ENCODE data around the gene SRRM2. TPM values are rescaled to one million over a fixed set of nuclear protein-coding genes. Genes with fewer than 3 reads are reported as not detected.
A peak's percentile ranks its signal among the peaks of the same experiment; 100 is the strongest.

The SRRM2 gene
- total RNA-seq, 1 donor from 2014 or later, result 699 TPM

DNA sequence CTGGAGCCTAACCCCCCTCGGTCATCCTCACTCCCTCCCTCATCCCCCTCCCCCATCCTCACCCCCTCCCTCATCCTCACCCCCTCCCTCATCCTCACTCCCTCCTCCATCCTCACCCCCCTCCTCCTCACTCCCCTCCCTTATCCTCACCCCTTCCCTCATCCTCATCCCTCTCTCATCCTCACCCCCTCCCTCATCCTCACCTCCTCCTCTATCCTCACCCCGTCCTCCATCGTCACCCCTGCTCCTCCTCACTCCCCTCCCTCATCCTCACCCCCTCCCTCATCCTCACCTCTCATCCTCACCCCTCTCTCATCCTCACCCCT is 34.4 kb downstream of the SRRM2 start:
- no peaks in the 10 kb centered on the region for H3K27me3 Mint-ChIP-seq (ENCODE audit: unreplicated experiment)
- TF ChIP-seq, protein P1, sequence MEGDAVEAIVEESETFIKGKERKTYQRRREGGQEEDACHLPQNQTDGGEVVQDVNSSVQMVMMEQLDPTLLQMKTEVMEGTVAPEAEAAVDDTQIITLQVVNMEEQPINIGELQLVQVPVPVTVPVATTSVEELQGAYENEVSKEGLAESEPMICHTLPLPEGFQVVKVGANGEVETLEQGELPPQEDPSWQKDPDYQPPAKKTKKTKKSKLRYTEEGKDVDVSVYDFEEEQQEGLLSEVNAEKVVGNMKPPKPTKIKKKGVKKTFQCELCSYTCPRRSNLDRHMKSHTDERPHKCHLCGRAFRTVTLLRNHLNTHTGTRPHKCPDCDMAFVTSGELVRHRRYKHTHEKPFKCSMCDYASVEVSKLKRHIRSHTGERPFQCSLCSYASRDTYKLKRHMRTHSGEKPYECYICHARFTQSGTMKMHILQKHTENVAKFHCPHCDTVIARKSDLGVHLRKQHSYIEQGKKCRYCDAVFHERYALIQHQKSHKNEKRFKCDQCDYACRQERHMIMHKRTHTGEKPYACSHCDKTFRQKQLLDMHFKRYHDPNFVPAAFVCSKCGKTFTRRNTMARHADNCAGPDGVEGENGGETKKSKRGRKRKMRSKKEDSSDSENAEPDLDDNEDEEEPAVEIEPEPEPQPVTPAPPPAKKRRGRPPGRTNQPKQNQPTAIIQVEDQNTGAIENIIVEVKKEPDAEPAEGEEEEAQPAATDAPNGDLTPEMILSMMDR (IDR thresholded peaks at IDR 0.05; ENCODE audit: partially characterized antibody, unreplicated experiment), result no peak
- no peak for DNase-seq
- peaks cover 5% of the 10 kb centered on the region for H3K4me1 Mint-ChIP-seq (ENCODE audit: low read depth, unreplicated experiment)
- H3K9me3 Mint-ChIP-seq (ENCODE audit: unreplicated experiment), result peaks cover 3% of the 10 kb centered on the region
- H3K27ac Mint-ChIP-seq (ENCODE audit: unreplicated experiment), result no peak overlapping the region
- H3K4me3 Mint-ChIP-seq (ENCODE audit: unreplicated experiment), result no peak overlapping the region
- no peaks in the 10 kb centered on the region for H3K36me3 Mint-ChIP-seq (ENCODE audit: unreplicated experiment)

DNA sequence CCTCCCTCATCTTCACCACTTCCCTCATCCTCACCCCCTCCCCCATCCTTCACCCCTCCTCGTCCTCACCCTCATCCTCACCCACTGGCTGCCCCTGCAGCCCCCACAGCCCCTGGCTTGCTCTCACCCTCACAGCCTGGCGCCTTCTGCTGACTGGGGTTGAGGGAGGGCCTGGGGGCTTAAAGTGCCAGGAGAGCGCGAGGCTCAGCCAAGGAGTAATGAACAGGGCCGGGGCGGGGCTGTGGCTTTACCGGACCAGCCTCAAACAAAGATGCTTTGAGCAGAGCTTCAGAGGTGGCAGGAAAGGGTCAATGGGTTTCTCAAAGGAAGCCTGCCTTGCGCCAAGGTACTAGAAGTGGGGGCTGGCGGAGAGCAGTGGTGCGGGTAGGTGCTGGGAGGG is 35.0 kb downstream of the SRRM2 start, which contains the start of gene PRSS33:
PRSS33 (minus strand) TSS at position 155 of the 400 bp plus-strand sequence. CDS start 1,013 bp downstream, outside the sequence.
- TF ChIP-seq, protein P1 (IDR thresholded peaks at IDR 0.05; ENCODE audit: partially characterized antibody, unreplicated experiment), result no peak
- H3K36me3 Mint-ChIP-seq (ENCODE audit: unreplicated experiment), result no peaks in the 10 kb centered on the region
- H3K9me3 Mint-ChIP-seq (ENCODE audit: unreplicated experiment), result peaks cover 3% of the 10 kb centered on the region
- no peaks in the 10 kb centered on the region for H3K27me3 Mint-ChIP-seq (ENCODE audit: unreplicated experiment)
- no peak for DNase-seq
- H3K27ac Mint-ChIP-seq (ENCODE audit: unreplicated experiment), result no peak within 1 kb of the TSS
- H3K4me3 Mint-ChIP-seq (ENCODE audit: unreplicated experiment), result peak within 1 kb of the TSS; percentile 42
- peaks cover 5% of the 10 kb centered on the region for H3K4me1 Mint-ChIP-seq (ENCODE audit: low read depth, unreplicated experiment)

DNA sequence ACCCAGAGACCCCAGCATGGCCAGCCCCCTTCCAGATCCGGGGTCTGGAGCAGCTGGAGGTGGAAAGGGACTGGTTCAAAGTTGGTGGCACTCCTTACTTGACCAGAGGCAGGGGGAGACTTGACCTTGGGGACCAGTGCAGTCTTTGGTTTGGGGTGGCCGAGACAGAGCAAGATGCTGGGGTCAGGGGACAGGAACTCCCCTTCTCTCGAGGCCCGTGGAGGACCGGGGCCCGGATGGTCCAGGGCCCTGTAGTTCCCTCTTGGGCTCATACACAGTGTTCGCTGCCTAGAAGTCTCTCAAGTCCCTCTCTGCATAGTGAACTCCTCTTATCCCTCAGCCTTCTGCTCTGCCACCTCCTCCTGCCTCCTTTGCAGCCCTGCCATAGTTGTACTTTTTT is 35.5 kb downstream of the SRRM2 start:
- H3K27me3 Mint-ChIP-seq (ENCODE audit: unreplicated experiment), result peaks cover 1% of the 10 kb centered on the region
- no peaks in the 10 kb centered on the region for H3K36me3 Mint-ChIP-seq (ENCODE audit: unreplicated experiment)
- H3K4me1 Mint-ChIP-seq (ENCODE audit: low read depth, unreplicated experiment), result peaks cover 5% of the 10 kb centered on the region
- TF ChIP-seq, protein P1 (IDR thresholded peaks at IDR 0.05; ENCODE audit: partially characterized antibody, unreplicated experiment), result no peak
- no peak for DNase-seq
- no peak overlapping the region for H3K27ac Mint-ChIP-seq (ENCODE audit: unreplicated experiment)
- no peak overlapping the region for H3K4me3 Mint-ChIP-seq (ENCODE audit: unreplicated experiment)
- H3K9me3 Mint-ChIP-seq (ENCODE audit: unreplicated experiment), result peaks cover 3% of the 10 kb centered on the region

DNA sequence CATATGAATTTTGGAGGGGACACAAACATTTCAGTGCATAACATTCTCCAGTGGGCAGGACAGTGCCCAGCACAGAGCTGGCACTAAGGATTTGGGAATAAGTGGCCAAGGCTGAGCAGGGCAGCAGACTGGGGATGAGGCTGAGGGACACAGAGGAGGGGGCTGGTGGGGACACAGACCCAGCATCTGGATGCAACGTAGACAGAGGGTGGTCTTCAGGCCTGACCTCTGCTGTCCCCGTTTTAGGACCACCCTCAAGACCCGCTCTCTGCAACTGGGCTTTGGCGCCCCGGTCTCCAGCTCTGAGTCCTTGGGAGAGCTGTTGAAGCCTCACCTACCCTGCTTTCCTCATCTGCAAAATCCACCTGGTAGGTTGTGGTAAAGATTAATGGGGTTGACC is 38.2 kb downstream of the SRRM2 start:
- H3K9me3 Mint-ChIP-seq (ENCODE audit: unreplicated experiment), result peaks cover 5% of the 10 kb centered on the region
- no peak overlapping the region for H3K4me3 Mint-ChIP-seq (ENCODE audit: unreplicated experiment)
- TF ChIP-seq, protein P1 (IDR thresholded peaks at IDR 0.05; ENCODE audit: partially characterized antibody, unreplicated experiment), result no peak
- peaks cover 5% of the 10 kb centered on the region for H3K4me1 Mint-ChIP-seq (ENCODE audit: low read depth, unreplicated experiment)
- no peak overlapping the region for H3K27ac Mint-ChIP-seq (ENCODE audit: unreplicated experiment)
- H3K36me3 Mint-ChIP-seq (ENCODE audit: unreplicated experiment), result no peaks in the 10 kb centered on the region
- H3K27me3 Mint-ChIP-seq (ENCODE audit: unreplicated experiment), result peaks cover 5% of the 10 kb centered on the region
- no peak for DNase-seq

DNA sequence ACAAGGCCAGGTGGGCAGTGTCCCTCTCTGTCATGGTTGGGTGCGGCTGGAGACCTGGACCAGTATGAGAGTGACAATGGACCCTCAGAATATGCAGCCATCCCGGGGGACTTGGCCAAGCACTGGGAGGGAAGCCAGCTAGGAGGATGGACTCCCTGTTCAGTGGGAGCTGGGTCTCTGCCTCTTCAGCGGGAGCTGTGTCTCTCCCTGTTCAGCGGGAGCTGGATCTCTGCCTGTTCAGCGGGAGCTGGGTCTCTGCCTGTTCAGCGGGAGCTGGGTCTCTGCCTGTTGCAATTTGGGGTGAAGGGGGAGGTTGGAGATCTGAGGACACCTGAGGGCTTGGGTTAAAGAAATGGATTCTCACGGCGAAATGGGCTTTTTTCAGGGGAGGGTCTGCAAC is 38.7 kb downstream of the SRRM2 start:
- peaks cover 5% of the 10 kb centered on the region for H3K9me3 Mint-ChIP-seq (ENCODE audit: unreplicated experiment)
- H3K27me3 Mint-ChIP-seq (ENCODE audit: unreplicated experiment), result peaks cover 5% of the 10 kb centered on the region
- no peaks in the 10 kb centered on the region for H3K36me3 Mint-ChIP-seq (ENCODE audit: unreplicated experiment)
- H3K27ac Mint-ChIP-seq (ENCODE audit: unreplicated experiment), result no peak overlapping the region
- no peak for DNase-seq
- peaks cover 5% of the 10 kb centered on the region for H3K4me1 Mint-ChIP-seq (ENCODE audit: low read depth, unreplicated experiment)
- no peak overlapping the region for H3K4me3 Mint-ChIP-seq (ENCODE audit: unreplicated experiment)
- TF ChIP-seq, protein P1 (IDR thresholded peaks at IDR 0.05; ENCODE audit: partially characterized antibody, unreplicated experiment), result no peak

All from glutamatergic neuron (in vitro differentiated cells).